ENCODE results near the gene SOX5.
"Not testable (repeated sequence)": the region's sequence is repeated elsewhere in the genome, so short reads cannot be mapped to it uniquely, and the experiment has no call there.

The SOX5 gene

GRCh38 chr12:23528316-23528715 lies 421.2 kb downstream of the SOX5 start:
- DNase-seq: no peak

GRCh38 chr12:23525450-23526072 lies 423.9 kb downstream of the SOX5 start:
- no peak for DNase-seq

GRCh38 chr12:23523339-23523738 lies 426.1 kb downstream of the SOX5 start:
- DNase-seq: no peak

- not testable (repeated sequence) for DNase-seq
Measured at GRCh38 chr12:23519444-23519843, 430.0 kb downstream of the SOX5 start.

GRCh38 chr12:23515785-23516184 lies 433.7 kb downstream of the SOX5 start:
- DNase-seq: not testable (repeated sequence)

- no peak for DNase-seq
Measured at GRCh38 chr12:23510484-23510883, 439.0 kb downstream of the SOX5 start.

GRCh38 chr12:23509832-23510231 lies 439.6 kb downstream of the SOX5 start:
- DNase-seq: not testable (repeated sequence)

- not testable (repeated sequence) for DNase-seq
Measured at GRCh38 chr12:23507785-23508184, 441.7 kb downstream of the SOX5 start.

GRCh38 chr12:23505736-23506135 lies 443.7 kb downstream of the SOX5 start:
- not testable (repeated sequence) for DNase-seq

GRCh38 chr12:23504641-23505399 lies 444.6 kb downstream of the SOX5 start:
- DNase-seq: no peak

GRCh38 chr12:23504043-23504442 lies 445.4 kb downstream of the SOX5 start:
- DNase-seq: no peak

GRCh38 chr12:23503544-23503943 lies 445.9 kb downstream of the SOX5 start:
- DNase-seq: no peak

- no peak for DNase-seq
Measured at GRCh38 chr12:23502259-23502658, 447.2 kb downstream of the SOX5 start.

GRCh38 chr12:23495472-23495871 lies 454.0 kb downstream of the SOX5 start:
- no peak for DNase-seq

- DNase-seq: no peak
Measured at GRCh38 chr12:23493672-23494071, 455.8 kb downstream of the SOX5 start.

GRCh38 chr12:23491029-23491428 lies 458.4 kb downstream of the SOX5 start:
- not testable (repeated sequence) for DNase-seq

GRCh38 chr12:23488130-23488529 lies 461.3 kb downstream of the SOX5 start:
- DNase-seq: no peak

GRCh38 chr12:23484238-23484637 lies 465.2 kb downstream of the SOX5 start:
- DNase-seq: no peak

GRCh38 chr12:23482571-23482970 lies 466.9 kb downstream of the SOX5 start:
- DNase-seq: no peak

All from RPMI8226 (cell line).